ENCODE results near the gene FYN.

The FYN gene

GRCh38 chr6:111725446-111726112, 147.7 kb downstream of the FYN start:
- Histone ChIP-seq H3K27ac (ENCODE audit: low read length) (no peak overlapping the region), H3K27me3 (ENCODE audit: low read depth, low read length) (no peaks in the 10 kb centered on the region), H3K4me1 (ENCODE audit: control insufficient read depth in 1 of 2, insufficient read depth in 2 of 2, low read length in 2 of 2) (peaks cover 6 to 8% of the 10 kb centered on the region in 2 donors), H3K36me3 (ENCODE audit: control insufficient read depth in 1 of 2, insufficient read depth in 2 of 2, low read length in 2 of 2) (no peaks in the 10 kb centered on the region), H3K4me3 (ENCODE audit: low read depth in 1 of 2, low read length in 2 of 2) (no peak overlapping the region), H3K9me3 (ENCODE audit: control insufficient read depth in 1 of 2, low read length in 2 of 2) (no peaks in the 10 kb centered on the region)

GRCh38 chr6:111724505-111724904, 148.7 kb downstream of the FYN start:
- Histone ChIP-seq H3K27ac (ENCODE audit: low read length) (no peak overlapping the region), H3K36me3 (ENCODE audit: control insufficient read depth in 1 of 2, insufficient read depth in 2 of 2, low read length in 2 of 2) (no peaks in the 10 kb centered on the region), H3K4me3 (ENCODE audit: low read depth in 1 of 2, low read length in 2 of 2) (no peak overlapping the region), H3K4me1 (ENCODE audit: control insufficient read depth in 1 of 2, insufficient read depth in 2 of 2, low read length in 2 of 2) (peaks cover 6 to 8% of the 10 kb centered on the region in 2 donors), H3K9me3 (ENCODE audit: control insufficient read depth in 1 of 2, low read length in 2 of 2) (no peaks in the 10 kb centered on the region), H3K27me3 (ENCODE audit: low read depth, low read length) (no peaks in the 10 kb centered on the region)

DNA sequence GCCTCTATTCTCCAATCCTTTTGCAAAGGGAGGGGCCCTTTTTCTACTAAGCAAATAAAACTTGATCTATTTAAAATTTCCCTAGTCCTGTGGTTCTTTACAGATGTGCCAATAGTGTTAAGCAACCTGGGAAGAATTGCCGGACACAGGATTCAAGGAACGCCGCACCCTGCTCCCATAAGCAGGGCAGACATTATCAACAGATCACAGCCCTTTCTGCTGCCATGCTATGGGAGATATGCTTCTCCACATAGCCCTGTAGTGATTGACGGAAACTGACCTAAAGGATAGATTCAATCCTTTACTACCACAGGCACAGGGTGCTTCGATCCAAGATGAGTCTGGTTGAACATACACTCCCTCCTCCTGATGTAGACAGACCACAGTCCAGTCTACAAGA, 149.2 kb downstream of the FYN start:
- no peaks in the 10 kb centered on the region for H3K27me3 ChIP-seq (ENCODE audit: low read depth, low read length)
- H3K36me3 ChIP-seq (ENCODE audit: control insufficient read depth in 1 of 2, insufficient read depth in 2 of 2, low read length in 2 of 2) = no peaks in the 10 kb centered on the region
- H3K4me1 ChIP-seq (ENCODE audit: control insufficient read depth in 1 of 2, insufficient read depth in 2 of 2, low read length in 2 of 2) = peaks cover 6 to 8% of the 10 kb centered on the region in 2 donors
- H3K9me3 ChIP-seq (ENCODE audit: control insufficient read depth in 1 of 2, low read length in 2 of 2) = no peaks in the 10 kb centered on the region
- H3K4me3 ChIP-seq (ENCODE audit: low read depth in 1 of 2, low read length in 2 of 2) = no peak overlapping the region
- H3K27ac ChIP-seq (ENCODE audit: low read length) = no peak overlapping the region

DNA sequence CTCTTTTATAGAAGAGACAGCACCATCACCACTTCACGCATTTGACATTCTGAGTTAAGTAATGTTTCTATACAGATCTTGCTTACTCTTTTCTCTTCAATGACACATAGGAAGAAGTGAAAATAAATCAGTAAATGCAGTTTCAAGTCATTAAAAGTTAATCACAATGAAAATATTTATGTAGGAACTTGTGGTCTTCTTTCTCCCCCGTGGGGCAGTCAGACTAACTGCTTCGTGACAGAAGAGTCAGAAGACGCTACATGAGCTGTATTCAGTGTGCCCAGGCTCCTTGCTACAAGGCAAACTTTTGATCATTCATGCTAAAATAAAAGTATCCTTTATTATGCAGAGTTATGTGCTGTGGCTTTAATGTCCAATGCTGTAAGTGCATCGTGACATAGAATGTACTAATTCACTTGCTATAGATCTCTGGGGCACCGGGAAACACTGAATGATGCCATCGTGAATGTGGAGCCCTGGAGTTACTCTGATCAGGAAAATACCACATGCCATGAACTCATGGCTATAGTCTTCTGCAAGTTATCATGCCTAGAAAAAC, 149.8 kb downstream of the FYN start:
- Histone ChIP-seq H3K27ac (ENCODE audit: low read length) (no peak overlapping the region), H3K27me3 (ENCODE audit: low read depth, low read length) (no peaks in the 10 kb centered on the region), H3K4me1 (ENCODE audit: control insufficient read depth in 1 of 2, insufficient read depth in 2 of 2, low read length in 2 of 2) (peaks cover 6 to 8% of the 10 kb centered on the region in 2 donors), H3K4me3 (ENCODE audit: low read depth in 1 of 2, low read length in 2 of 2) (no peak overlapping the region), H3K36me3 (ENCODE audit: control insufficient read depth in 1 of 2, insufficient read depth in 2 of 2, low read length in 2 of 2) (no peaks in the 10 kb centered on the region), H3K9me3 (ENCODE audit: control insufficient read depth in 1 of 2, low read length in 2 of 2) (no peaks in the 10 kb centered on the region)

DNA sequence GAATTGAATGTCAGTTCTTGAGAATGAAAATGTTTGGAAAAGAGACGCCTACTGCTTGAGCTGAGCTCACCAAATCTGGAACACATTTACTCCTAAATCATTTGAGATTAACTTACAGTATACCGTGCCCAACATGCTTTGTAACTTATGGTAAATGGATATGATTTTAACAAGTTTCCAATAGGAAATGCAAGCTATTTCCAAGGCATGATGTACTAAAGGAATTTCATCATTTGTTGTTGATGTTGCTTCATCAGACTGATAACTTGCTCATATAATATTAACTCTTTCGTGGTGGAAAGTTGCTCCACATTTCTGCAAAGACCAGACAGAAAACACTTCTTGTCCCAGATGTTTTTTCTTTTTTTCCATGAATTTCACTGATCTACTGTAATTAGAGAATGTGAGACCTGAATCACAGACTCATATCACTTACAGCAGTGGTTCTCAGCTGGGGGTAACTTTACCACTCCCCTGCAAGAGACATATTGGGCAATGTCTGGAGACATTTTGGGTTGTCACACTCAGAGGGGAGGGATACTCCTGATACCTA, 151.0 kb downstream of the FYN start:
- no peak overlapping the region for H3K27ac ChIP-seq (ENCODE audit: low read length)
- H3K36me3 ChIP-seq (ENCODE audit: control insufficient read depth in 1 of 2, insufficient read depth in 2 of 2, low read length in 2 of 2) = no peaks in the 10 kb centered on the region
- H3K4me3 ChIP-seq (ENCODE audit: low read depth in 1 of 2, low read length in 2 of 2) = no peak overlapping the region
- H3K9me3 ChIP-seq (ENCODE audit: control insufficient read depth in 1 of 2, low read length in 2 of 2) = no peaks in the 10 kb centered on the region
- H3K4me1 ChIP-seq (ENCODE audit: control insufficient read depth in 1 of 2, insufficient read depth in 2 of 2, low read length in 2 of 2) = peaks cover 6 to 8% of the 10 kb centered on the region in 2 donors
- H3K27me3 ChIP-seq (ENCODE audit: low read depth, low read length) = no peaks in the 10 kb centered on the region

DNA sequence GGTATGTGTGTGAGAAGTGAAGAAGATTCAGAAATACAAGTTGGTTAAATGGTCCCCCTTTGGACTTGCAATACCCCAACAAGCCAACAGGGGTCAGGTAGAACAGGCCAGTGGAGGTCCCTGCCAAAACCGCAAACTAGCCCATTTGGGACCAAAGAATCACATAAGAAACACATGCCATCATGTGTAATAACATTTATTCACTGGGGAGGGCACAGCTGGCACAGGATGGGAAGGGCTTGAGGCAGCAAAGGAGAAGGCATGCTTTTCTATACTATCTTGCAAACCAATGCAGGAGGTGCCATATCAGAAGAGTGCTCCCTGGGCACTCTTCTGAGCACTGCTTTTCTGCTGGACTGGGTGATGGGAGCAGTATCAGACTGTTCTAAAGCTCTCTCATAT, 151.5 kb downstream of the FYN start:
- Histone ChIP-seq H3K27ac (ENCODE audit: low read length) (no peak overlapping the region), H3K9me3 (ENCODE audit: control insufficient read depth in 1 of 2, low read length in 2 of 2) (no peaks in the 10 kb centered on the region), H3K4me1 (ENCODE audit: control insufficient read depth in 1 of 2, insufficient read depth in 2 of 2, low read length in 2 of 2) (peaks cover 6 to 8% of the 10 kb centered on the region in 2 donors), H3K36me3 (ENCODE audit: control insufficient read depth in 1 of 2, insufficient read depth in 2 of 2, low read length in 2 of 2) (no peaks in the 10 kb centered on the region), H3K4me3 (ENCODE audit: low read depth in 1 of 2, low read length in 2 of 2) (no peak overlapping the region), H3K27me3 (ENCODE audit: low read depth, low read length) (no peaks in the 10 kb centered on the region)

DNA sequence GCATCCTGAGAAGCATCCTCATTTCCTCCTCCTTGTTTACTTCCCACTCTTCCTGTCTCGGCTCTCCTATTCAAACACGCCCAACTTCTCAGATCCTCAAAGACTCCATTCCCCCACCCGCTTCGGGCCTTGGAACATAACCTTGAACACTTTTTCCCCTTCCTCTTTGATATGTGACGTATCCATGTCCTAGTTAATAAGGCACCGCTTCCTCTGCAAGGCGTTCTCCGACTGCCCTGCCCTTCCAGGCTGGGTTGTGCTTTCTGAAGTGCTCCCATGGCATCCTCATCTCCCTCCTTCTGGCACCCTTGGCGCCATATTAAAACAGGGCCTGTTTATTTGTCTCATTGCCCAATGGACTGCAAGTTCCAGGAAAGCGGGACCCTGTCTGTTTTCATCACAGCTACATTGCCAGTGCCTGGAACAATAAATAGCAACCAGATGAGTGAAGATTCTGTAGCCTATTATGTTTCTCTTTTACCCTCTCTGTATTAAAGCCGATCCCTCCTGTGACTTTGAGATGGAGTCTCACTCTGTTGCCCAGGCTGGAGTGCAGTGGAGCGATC, 152.2 kb downstream of the FYN start:
- H3K27me3 ChIP-seq (ENCODE audit: low read depth, low read length) = no peaks in the 10 kb centered on the region
- H3K9me3 ChIP-seq (ENCODE audit: control insufficient read depth in 1 of 2, low read length in 2 of 2) = no peaks in the 10 kb centered on the region
- no peaks in the 10 kb centered on the region for H3K36me3 ChIP-seq (ENCODE audit: control insufficient read depth in 1 of 2, insufficient read depth in 2 of 2, low read length in 2 of 2)
- H3K4me3 ChIP-seq (ENCODE audit: low read depth in 1 of 2, low read length in 2 of 2) = no peak overlapping the region
- H3K27ac ChIP-seq (ENCODE audit: low read length) = no peak overlapping the region
- H3K4me1 ChIP-seq (ENCODE audit: control insufficient read depth in 1 of 2, insufficient read depth in 2 of 2, low read length in 2 of 2) = peaks cover 6 to 8% of the 10 kb centered on the region in 2 donors

- no peak overlapping the region for H3K4me3 ChIP-seq (ENCODE audit: low read depth in 1 of 2, low read length in 2 of 2)
- H3K27me3 ChIP-seq (ENCODE audit: low read depth, low read length) = no peaks in the 10 kb centered on the region
- peaks cover 1 to 6% of the 10 kb centered on the region in 2 donors for H3K4me1 ChIP-seq (ENCODE audit: control insufficient read depth in 1 of 2, insufficient read depth in 2 of 2, low read length in 2 of 2)
- no peaks in the 10 kb centered on the region for H3K36me3 ChIP-seq (ENCODE audit: control insufficient read depth in 1 of 2, insufficient read depth in 2 of 2, low read length in 2 of 2)
- no peak overlapping the region for H3K27ac ChIP-seq (ENCODE audit: low read length)
- H3K9me3 ChIP-seq (ENCODE audit: control insufficient read depth in 1 of 2, low read length in 2 of 2) = no peaks in the 10 kb centered on the region
Measured at GRCh38 chr6:111718990-111719389, 154.3 kb downstream of the FYN start.

DNA sequence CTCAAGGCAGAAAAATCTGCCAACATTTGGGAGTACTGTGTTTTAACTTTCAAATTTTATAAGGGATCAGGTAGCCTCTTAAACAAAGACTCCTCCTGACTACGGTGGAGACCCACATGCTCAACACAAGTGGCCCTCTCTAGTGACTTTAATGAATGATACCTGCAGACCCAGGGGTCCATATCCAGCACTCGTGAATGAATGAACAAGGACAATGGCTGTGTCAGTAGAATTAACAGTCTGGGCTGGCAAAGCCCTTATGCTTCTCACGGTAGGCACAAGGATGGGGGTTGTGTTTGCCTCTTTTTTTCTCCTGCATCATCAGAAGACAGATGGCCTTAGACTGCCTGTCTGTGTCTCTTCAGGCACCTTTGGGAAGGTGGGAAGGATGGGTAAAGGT, 154.9 kb downstream of the FYN start:
- peaks cover 0 to 6% of the 10 kb centered on the region in 2 donors for H3K36me3 ChIP-seq (ENCODE audit: control insufficient read depth in 1 of 2, insufficient read depth in 2 of 2, low read length in 2 of 2)
- peaks cover 0 to 6% of the 10 kb centered on the region in 2 donors for H3K4me1 ChIP-seq (ENCODE audit: control insufficient read depth in 1 of 2, insufficient read depth in 2 of 2, low read length in 2 of 2)
- no peak overlapping the region for H3K4me3 ChIP-seq (ENCODE audit: low read depth in 1 of 2, low read length in 2 of 2)
- no peak overlapping the region for H3K27ac ChIP-seq (ENCODE audit: low read length)
- H3K9me3 ChIP-seq (ENCODE audit: control insufficient read depth in 1 of 2, low read length in 2 of 2) = no peaks in the 10 kb centered on the region
- H3K27me3 ChIP-seq (ENCODE audit: low read depth, low read length) = no peaks in the 10 kb centered on the region

GRCh38 chr6:111717621-111718020, 155.6 kb downstream of the FYN start:
- Histone ChIP-seq H3K27ac (ENCODE audit: low read length) (no peak overlapping the region), H3K36me3 (ENCODE audit: control insufficient read depth in 1 of 2, insufficient read depth in 2 of 2, low read length in 2 of 2) (peaks cover 0 to 8% of the 10 kb centered on the region in 2 donors), H3K4me3 (ENCODE audit: low read depth in 1 of 2, low read length in 2 of 2) (no peak overlapping the region), H3K9me3 (ENCODE audit: control insufficient read depth in 1 of 2, low read length in 2 of 2) (no peaks in the 10 kb centered on the region), H3K27me3 (ENCODE audit: low read depth, low read length) (no peaks in the 10 kb centered on the region), H3K4me1 (ENCODE audit: control insufficient read depth in 1 of 2, insufficient read depth in 2 of 2, low read length in 2 of 2) (peaks cover 0 to 3% of the 10 kb centered on the region in 2 donors)

- Histone ChIP-seq H3K9me3 (ENCODE audit: control insufficient read depth in 1 of 2, low read length in 2 of 2) (no peaks in the 10 kb centered on the region), H3K4me3 (ENCODE audit: low read depth in 1 of 2, low read length in 2 of 2) (no peak overlapping the region), H3K27ac (ENCODE audit: low read length) (no peak overlapping the region), H3K27me3 (ENCODE audit: low read depth, low read length) (no peaks in the 10 kb centered on the region), H3K4me1 (ENCODE audit: control insufficient read depth in 1 of 2, insufficient read depth in 2 of 2, low read length in 2 of 2) (peaks cover 6 to 12% of the 10 kb centered on the region in 2 donors), H3K36me3 (ENCODE audit: control insufficient read depth in 1 of 2, insufficient read depth in 2 of 2, low read length in 2 of 2) (peaks cover 0 to 8% of the 10 kb centered on the region in 2 donors)
Measured at GRCh38 chr6:111716325-111716724, 156.9 kb downstream of the FYN start.

Measured in muscle layer of duodenum (tissue), 2 donors.